Upper lobe of right lung (tissue), 1 donor: ENCODE measurements around the gene CCDC177. TPM values are rescaled to one million over a fixed set of nuclear protein-coding genes. Genes with fewer than 3 reads are reported as not detected.
A peak's percentile ranks its signal among the peaks of the same experiment; 100 is the strongest.

Experiments
- ATAC-seq: fragments of 200-7000 bp; cut with Tn5 transposase; one replicate; pipeline ENCODE4 v1.9.1; 2020; ENCODE audit warnings: mild to moderate bottlenecking, moderate library complexity
- DNase-seq: peaks from one replicate; pipeline ENCODE4 v3.0.0-alpha.2; 2020
- H3K27ac ChIP-seq: fragments of 200-600 bp; one replicate; pipeline ENCODE4 v1.8.0; 2022
- H3K27me3 ChIP-seq: fragments of 200-600 bp; one replicate; pipeline ENCODE4 v1.8.0; 2022; ENCODE audit warnings: mild to moderate bottlenecking
- H3K36me3 ChIP-seq: fragments of 200-600 bp; one replicate; pipeline ENCODE4 v1.8.0; 2022
- H3K4me1 ChIP-seq: fragments of 200-600 bp; one replicate; pipeline ENCODE4 v1.8.0; 2022
- H3K4me3 ChIP-seq: fragments of 200-600 bp; one replicate; pipeline ENCODE4 v1.8.0; 2022; ENCODE audit warnings: mild to moderate bottlenecking
- H3K9me3 ChIP-seq: fragments of 200-600 bp; one replicate; pipeline ENCODE4 v1.8.0; 2022
- intact Hi-C: fragments of 100-400 bp; cut with DNase I; formaldehyde crosslinking; loops from one replicate; pipeline ENCODE4 v1.11.0; 2022
- long read RNA-seq: library from polyadenylated mRNA; unstranded; transcript quantifications from one replicate; pipeline ENCODE4 v2.0.0, GENCODE V29; 2021
- total RNA-seq: library from RNA; stranded (reverse); fragmentation: NEBNext Ultra II Directional; extraction: Animal tissue kit (Norgen Biotek cat#: 25700); gene quantifications from one replicate; pipeline ENCODE4 v1.2.1, GENCODE V29; 2021
- TF ChIP-seq, protein P1 (sequence below): fragments of 200-600 bp; IDR thresholded peaks from one replicate; pipeline ENCODE4 v1.8.0; 2022; ENCODE audit warnings: antibody characterized with exemption
- donor health status: DM: no; HTN: yes; CAD: no; lungs with severe emphysema.

The CCDC177 gene
- not detected for total RNA-seq
- long read RNA-seq: 0 reads

DNA sequence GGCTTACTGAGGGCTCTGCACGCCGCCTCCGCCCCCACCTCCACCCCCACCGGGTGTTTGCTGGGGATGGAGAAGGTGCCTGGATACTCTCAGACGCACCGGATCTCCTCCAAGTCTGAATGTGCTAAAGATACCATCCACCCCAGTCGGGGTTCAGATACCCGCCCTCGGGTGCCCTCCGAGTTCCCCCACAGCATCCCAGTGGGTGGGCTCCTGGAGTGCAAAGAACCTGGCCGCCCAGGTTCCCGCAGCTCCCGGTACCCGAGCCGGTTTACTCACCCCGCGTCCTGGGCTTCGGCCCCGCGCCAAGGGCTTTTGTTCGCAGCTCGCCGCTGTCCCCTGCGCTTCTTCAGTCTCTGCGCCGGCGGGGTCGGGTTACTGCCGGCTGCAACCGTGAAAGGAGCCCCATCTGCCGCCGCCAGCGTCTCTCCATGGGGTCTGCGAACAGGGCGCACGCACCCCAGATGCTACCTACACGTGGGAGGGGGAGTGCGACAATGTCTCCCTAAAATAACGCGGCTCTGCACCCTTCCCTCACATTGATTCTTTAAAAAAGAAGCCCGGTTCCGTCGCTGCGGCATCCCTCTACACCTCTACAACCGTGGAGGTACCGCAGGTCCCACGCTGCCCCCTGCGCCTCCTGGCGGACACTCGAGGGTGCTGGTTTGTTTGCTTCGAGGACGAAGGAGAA, at the start of gene CCDC177:
Gene CCDC177, minus strand, starts transcription at position 609 of the 691 bp plus-strand sequence. CDS start 1,249 bp downstream, outside the sequence.
- DNase-seq (peak; percentile 85), ATAC-seq (peak; percentile 79)
- H3K4me3 ChIP-seq: peak within 1 kb of the TSS; percentile 21
- H3K36me3 ChIP-seq: no peaks in the 10 kb centered on the region
- peaks cover 74% of the 10 kb centered on the region for H3K27me3 ChIP-seq
- peaks cover 30% of the 10 kb centered on the region for H3K4me1 ChIP-seq
- intact Hi-C loops: no loop called here
- H3K9me3 ChIP-seq: no peaks in the 10 kb centered on the region
- no peak within 1 kb of the TSS for H3K27ac ChIP-seq
- TF ChIP-seq, protein P1, sequence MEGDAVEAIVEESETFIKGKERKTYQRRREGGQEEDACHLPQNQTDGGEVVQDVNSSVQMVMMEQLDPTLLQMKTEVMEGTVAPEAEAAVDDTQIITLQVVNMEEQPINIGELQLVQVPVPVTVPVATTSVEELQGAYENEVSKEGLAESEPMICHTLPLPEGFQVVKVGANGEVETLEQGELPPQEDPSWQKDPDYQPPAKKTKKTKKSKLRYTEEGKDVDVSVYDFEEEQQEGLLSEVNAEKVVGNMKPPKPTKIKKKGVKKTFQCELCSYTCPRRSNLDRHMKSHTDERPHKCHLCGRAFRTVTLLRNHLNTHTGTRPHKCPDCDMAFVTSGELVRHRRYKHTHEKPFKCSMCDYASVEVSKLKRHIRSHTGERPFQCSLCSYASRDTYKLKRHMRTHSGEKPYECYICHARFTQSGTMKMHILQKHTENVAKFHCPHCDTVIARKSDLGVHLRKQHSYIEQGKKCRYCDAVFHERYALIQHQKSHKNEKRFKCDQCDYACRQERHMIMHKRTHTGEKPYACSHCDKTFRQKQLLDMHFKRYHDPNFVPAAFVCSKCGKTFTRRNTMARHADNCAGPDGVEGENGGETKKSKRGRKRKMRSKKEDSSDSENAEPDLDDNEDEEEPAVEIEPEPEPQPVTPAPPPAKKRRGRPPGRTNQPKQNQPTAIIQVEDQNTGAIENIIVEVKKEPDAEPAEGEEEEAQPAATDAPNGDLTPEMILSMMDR: peak; percentile 88

DNA sequence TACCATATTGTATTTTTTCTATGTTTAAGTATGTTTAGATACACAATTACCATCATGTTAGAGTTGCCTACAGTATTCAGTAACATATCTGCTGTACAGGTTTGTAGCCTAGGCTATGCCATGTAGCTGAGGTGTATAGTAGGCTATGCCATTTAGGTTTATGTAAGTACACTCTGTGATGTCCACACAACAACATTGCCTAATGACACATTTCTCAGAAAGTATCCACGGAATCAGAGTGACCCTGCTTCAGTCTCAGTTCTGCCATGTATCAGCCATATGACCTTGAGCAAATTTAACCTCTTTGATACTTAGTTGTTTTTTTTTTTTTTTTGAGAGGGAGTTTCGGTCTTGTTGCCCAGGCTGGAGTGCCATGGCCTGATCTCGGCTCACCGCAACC, 49.5 kb upstream of the CCDC177 start:
- Histone ChIP-seq H3K36me3 (no peaks in the 10 kb centered on the region), H3K27ac (no peak overlapping the region), H3K9me3 (no peaks in the 10 kb centered on the region), H3K4me1 (peaks cover 78% of the 10 kb centered on the region), H3K27me3 (no peaks in the 10 kb centered on the region), H3K4me3 (no peak overlapping the region)
- ATAC-seq (peak; percentile 42), DNase-seq (no peak)
- intact Hi-C loops: no loop called here
- TF ChIP-seq, protein P1: no peak

DNA sequence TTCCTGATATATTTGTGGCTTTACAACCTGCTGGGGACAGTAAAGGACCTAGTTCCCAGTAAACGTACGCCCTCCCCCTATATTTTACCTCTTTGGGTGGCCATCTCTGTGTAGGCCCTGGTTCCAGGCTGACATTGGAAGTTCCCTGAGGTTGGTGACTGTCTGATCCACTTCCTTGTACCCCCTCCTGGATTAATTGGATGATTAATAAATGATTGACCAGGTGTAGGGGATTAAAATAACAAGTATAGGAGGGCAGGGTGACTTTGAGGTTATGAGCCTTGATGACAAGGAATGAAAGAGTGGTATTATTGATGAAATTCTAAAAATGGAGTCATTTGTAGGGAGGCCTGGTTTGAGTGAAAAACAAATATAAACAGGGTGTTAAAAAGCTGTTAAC, 46.3 kb upstream of the CCDC177 start:
- Histone ChIP-seq H3K4me3 (no peak overlapping the region), H3K27me3 (no peaks in the 10 kb centered on the region), H3K4me1 (peaks cover 92% of the 10 kb centered on the region), H3K9me3 (no peaks in the 10 kb centered on the region), H3K36me3 (no peaks in the 10 kb centered on the region), H3K27ac (peak overlapping the region; percentile 18)
- intact Hi-C loops: no loop called here
- DNase-seq (no peak), ATAC-seq (no peak)
- TF ChIP-seq, protein P1: no peak

DNA sequence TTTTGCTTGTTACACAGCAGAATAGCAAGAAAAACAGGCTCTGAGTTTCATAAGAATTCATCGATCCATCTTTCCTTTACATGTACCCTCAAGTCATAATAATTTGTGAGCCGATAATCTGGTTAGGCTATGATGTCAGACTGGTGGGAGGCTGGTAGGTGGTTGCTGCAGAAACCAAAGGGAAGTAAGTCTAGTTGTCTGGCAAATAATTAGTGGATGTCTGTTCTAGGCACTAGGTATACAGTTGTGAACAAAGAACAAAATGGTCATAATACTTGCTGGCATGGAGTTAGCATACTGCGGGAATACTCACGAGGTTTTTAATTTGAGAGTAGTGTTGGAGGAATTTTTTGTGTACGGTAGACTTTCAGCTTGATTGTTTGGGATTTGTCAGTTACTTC, 45.5 kb upstream of the CCDC177 start:
- no peak for DNase-seq
- intact Hi-C loops: no loop called here
- no peak overlapping the region for H3K4me3 ChIP-seq
- H3K9me3 ChIP-seq: no peaks in the 10 kb centered on the region
- peaks cover 92% of the 10 kb centered on the region for H3K4me1 ChIP-seq
- no peaks in the 10 kb centered on the region for H3K36me3 ChIP-seq
- TF ChIP-seq, protein P1: no peak
- H3K27ac ChIP-seq: peak overlapping the region; percentile 18
- H3K27me3 ChIP-seq: no peaks in the 10 kb centered on the region
- peak; percentile 53 for ATAC-seq

DNA sequence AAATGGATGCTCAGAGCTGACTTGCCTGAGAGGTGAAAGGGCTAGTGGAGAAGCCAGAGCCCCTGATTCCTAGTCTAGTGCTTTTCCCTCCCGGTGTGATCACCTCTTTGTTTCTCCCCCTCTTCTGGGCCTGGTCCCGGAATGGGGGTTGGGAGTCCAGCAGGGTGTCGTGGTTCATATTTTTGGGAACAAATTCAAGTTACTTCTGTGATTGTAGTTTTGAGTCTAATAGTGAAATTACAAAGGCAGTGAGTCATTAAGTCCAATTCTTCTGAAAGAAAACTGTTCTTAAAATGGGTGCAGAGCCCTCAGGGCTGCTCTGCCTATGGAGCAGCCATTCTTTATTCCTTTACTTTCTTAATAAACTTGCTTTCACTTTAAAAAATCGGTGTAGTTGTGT, 44.3 kb upstream of the CCDC177 start:
- ATAC-seq: no peak
- Histone ChIP-seq H3K36me3 (no peaks in the 10 kb centered on the region), H3K9me3 (no peaks in the 10 kb centered on the region), H3K27ac (peak overlapping the region; percentile 25), H3K4me3 (no peak overlapping the region), H3K4me1 (peaks cover 92% of the 10 kb centered on the region), H3K27me3 (no peaks in the 10 kb centered on the region)
- intact Hi-C loops: loop anchor here (10.0 kb wide), 1 partner anchor 86 kb away; no protein-coding TSS in a partner anchor
- TF ChIP-seq, protein P1: no peak
- no peak for DNase-seq
